Measurements from ENCODE around the gene MIGA2.

Gene MIGA2

DNA sequence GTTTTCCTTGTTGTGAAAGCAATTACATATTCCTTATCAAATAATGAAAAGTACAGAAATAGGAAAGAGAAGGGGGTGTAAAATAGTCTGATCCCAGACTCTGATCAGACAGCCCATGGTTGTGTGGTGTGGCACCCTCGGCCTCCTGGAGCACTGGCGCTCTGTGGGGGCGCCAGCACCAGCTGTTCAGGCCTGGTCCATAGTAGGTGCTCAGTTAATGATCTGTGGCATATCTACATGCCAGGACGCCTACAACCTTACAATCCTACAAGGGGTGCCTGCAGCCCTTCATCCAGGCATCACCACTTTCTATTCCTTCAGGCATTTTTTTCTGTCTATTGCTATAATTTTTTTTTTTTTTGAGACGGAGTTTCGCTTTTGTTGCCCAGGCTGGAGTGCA is 16.6 kb downstream of the MIGA2 start:
- Histone ChIP-seq H3K4me1 (ENCODE audit: insufficient read depth, low read length, severe bottlenecking) (no peaks in the 10 kb centered on the region), H2AFZ (ENCODE audit: low read length) (no peak overlapping the region), H3K36me3 (ENCODE audit: insufficient read depth, low read length) (peaks cover 45% of the 10 kb centered on the region), H3F3A (ENCODE audit: insufficient read depth, low read length) (no peaks in the 10 kb centered on the region), H3K79me2 (ENCODE audit: insufficient read depth, low read length) (no peaks in the 10 kb centered on the region), H3K4me2 (ENCODE audit: low read length) (no peak overlapping the region), H3K27ac (ENCODE audit: low read depth, low read length, poor library complexity, severe bottlenecking) (no peak overlapping the region), H3K27me3 (ENCODE audit: insufficient read depth, low read length) (no peaks in the 10 kb centered on the region), H4K20me1 (ENCODE audit: insufficient read depth, low read length) (no peaks in the 10 kb centered on the region), H3K9me2 (ENCODE audit: low read depth, low read length) (no peaks in the 10 kb centered on the region), H3K4me3 (ENCODE audit: low read depth, low read length, poor library complexity, severe bottlenecking) (no peak overlapping the region), H3K9me3 (ENCODE audit: low read length) (no peaks in the 10 kb centered on the region), H3K9ac (ENCODE audit: low read length) (no peak overlapping the region)
- no peak for TF ChIP-seq EZH2 (IDR thresholded peaks at IDR 0.05; ENCODE audit: borderline replicate concordance, low read length)
- TF ChIP-seq, protein P1, sequence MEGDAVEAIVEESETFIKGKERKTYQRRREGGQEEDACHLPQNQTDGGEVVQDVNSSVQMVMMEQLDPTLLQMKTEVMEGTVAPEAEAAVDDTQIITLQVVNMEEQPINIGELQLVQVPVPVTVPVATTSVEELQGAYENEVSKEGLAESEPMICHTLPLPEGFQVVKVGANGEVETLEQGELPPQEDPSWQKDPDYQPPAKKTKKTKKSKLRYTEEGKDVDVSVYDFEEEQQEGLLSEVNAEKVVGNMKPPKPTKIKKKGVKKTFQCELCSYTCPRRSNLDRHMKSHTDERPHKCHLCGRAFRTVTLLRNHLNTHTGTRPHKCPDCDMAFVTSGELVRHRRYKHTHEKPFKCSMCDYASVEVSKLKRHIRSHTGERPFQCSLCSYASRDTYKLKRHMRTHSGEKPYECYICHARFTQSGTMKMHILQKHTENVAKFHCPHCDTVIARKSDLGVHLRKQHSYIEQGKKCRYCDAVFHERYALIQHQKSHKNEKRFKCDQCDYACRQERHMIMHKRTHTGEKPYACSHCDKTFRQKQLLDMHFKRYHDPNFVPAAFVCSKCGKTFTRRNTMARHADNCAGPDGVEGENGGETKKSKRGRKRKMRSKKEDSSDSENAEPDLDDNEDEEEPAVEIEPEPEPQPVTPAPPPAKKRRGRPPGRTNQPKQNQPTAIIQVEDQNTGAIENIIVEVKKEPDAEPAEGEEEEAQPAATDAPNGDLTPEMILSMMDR (IDR thresholded peaks at IDR 0.05; ENCODE audit: low read length), result no peak

DNA sequence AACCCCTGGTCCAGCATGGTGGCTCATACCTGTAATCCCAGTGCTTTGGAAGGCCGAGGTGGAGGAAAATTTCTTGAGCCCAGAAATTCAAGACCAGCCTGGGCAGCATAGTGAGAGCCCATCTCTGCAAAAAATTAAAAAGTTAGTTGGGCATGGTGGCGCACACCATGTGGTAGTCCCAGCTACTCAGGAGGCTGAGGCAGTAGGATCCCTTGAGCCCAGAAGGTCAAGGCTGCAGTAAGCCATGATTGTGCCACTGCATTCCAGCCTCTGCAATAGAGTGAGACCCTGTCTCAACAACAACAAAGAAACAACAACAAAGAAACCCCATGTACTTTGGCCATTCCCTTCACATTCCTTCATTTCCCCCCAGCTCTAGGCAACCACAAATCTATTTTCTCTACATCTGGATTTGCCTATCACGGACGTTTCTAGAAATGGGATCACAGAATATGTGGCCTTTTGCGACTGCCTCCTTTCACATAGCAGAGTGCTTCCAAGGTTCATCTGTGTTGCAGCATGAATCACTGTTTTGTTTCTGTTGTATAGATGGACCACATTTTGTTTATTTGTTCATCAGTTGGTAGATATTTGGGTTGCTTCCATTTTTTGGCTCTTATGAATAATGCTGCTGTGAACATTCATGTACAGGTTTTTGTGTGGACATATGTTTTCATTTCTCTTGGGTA is 17.9 kb downstream of the MIGA2 start:
- H3K9me2 ChIP-seq (ENCODE audit: low read depth, low read length), result no peaks in the 10 kb centered on the region
- no peaks in the 10 kb centered on the region for H3K9me3 ChIP-seq (ENCODE audit: low read length)
- no peaks in the 10 kb centered on the region for H3K27me3 ChIP-seq (ENCODE audit: insufficient read depth, low read length)
- TF ChIP-seq, protein P1 (IDR thresholded peaks at IDR 0.05; ENCODE audit: low read length), result no peak
- TF ChIP-seq EZH2 (IDR thresholded peaks at IDR 0.05; ENCODE audit: borderline replicate concordance, low read length), result no peak
- H3K4me1 ChIP-seq (ENCODE audit: insufficient read depth, low read length, severe bottlenecking), result no peaks in the 10 kb centered on the region
- no peaks in the 10 kb centered on the region for H3F3A ChIP-seq (ENCODE audit: insufficient read depth, low read length)
- H2AFZ ChIP-seq (ENCODE audit: low read length), result no peak overlapping the region
- H3K36me3 ChIP-seq (ENCODE audit: insufficient read depth, low read length), result peaks cover 38% of the 10 kb centered on the region
- H3K9ac ChIP-seq (ENCODE audit: low read length), result no peak overlapping the region
- no peak overlapping the region for H3K4me3 ChIP-seq (ENCODE audit: low read depth, low read length, poor library complexity, severe bottlenecking)
- no peaks in the 10 kb centered on the region for H4K20me1 ChIP-seq (ENCODE audit: insufficient read depth, low read length)
- no peak overlapping the region for H3K27ac ChIP-seq (ENCODE audit: low read depth, low read length, poor library complexity, severe bottlenecking)
- no peak overlapping the region for H3K4me2 ChIP-seq (ENCODE audit: low read length)
- no peaks in the 10 kb centered on the region for H3K79me2 ChIP-seq (ENCODE audit: insufficient read depth, low read length)

DNA sequence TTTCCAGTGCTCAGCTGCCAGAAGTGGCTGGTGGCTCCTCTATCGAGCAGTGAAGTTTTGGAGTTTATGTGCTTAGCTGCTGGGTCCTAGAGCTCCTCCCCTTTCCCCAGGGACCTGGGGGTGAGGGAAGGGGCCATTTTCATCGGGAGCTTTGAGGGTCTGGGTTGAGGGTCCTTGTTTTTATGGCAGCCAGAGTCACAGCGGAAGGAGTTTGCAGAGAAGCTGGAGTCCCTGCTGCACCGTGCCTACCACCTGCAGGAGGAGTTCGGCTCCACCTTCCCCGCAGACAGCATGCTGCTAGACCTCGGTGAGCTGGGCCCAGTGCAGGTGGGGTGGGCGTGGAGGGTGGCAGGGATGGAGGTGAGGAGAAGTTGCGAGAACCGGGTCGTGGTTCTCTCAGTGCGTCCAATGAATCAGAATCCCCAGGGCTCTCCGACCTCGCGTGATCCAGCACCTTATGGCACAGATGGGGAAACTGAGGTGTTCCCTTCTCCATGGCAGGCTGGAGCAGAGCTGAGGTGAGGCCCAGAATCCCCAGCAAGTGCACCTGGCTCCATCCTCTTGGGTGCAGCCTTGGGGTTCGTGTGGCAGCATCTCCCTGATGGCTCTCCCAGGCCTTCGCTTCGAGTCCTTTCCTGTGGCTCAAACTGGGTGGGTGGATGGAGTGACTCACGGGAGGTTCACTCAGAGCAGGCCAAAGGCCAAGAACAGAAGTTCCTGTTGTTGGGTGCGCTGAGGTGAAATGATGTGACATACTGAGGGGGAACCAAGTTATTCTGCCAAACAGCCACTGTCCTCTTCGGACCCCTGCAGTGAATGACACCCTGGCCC is 22.8 kb downstream of the MIGA2 start:
- Histone ChIP-seq H3K4me2 (ENCODE audit: low read length) (no peak overlapping the region), H3K4me1 (ENCODE audit: insufficient read depth, low read length, severe bottlenecking) (no peaks in the 10 kb centered on the region), H3K4me3 (ENCODE audit: low read depth, low read length, poor library complexity, severe bottlenecking) (no peak overlapping the region), H3K9me2 (ENCODE audit: low read depth, low read length) (no peaks in the 10 kb centered on the region), H3K9me3 (ENCODE audit: low read length) (no peaks in the 10 kb centered on the region), H3K27ac (ENCODE audit: low read depth, low read length, poor library complexity, severe bottlenecking) (no peak overlapping the region), H3F3A (ENCODE audit: insufficient read depth, low read length) (no peaks in the 10 kb centered on the region), H3K79me2 (ENCODE audit: insufficient read depth, low read length) (no peaks in the 10 kb centered on the region), H3K27me3 (ENCODE audit: insufficient read depth, low read length) (no peaks in the 10 kb centered on the region), H3K36me3 (ENCODE audit: insufficient read depth, low read length) (peaks cover 35% of the 10 kb centered on the region), H2AFZ (ENCODE audit: low read length) (no peak overlapping the region), H3K9ac (ENCODE audit: low read length) (no peak overlapping the region), H4K20me1 (ENCODE audit: insufficient read depth, low read length) (no peaks in the 10 kb centered on the region)
- TF ChIP-seq, protein P1 (IDR thresholded peaks at IDR 0.05; ENCODE audit: low read length), result no peak
- TF ChIP-seq EZH2 (IDR thresholded peaks at IDR 0.05; ENCODE audit: borderline replicate concordance, low read length), result no peak
